ENCODE results near the gene DGKI. TPM values are rescaled to one million over a fixed set of nuclear protein-coding genes. Genes with fewer than 3 reads are reported as not detected.
A peak's percentile ranks its signal among the peaks of the same experiment; 100 is the strongest.
"Not testable (repeated sequence)": the region's sequence is repeated elsewhere in the genome, so short reads cannot be mapped to it uniquely, and the experiment has no call there.

Gene DGKI
- total and polyA plus RNA-seq, 7 donors: under 0.01 to 0.56 (median 0.44) TPM; not detected in 2

DNA sequence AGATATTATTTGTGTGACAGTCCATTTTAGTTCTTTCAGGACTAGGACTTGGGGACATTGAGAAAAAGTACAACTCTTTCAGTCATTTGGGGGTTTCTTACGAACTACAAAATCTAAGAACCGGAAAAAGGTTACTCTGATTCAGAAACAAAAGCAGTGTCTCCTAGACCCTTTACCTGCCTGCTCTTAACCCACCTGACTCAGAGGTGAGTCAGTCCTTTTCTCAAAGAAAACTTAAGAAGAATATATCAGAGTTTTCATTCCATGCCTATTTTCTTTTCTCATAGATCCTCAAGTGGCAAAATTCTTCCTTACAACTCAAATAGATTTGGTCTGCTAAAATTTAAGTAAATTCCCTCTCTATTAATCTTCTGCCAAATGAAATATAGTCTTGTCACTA, 388.4 kb downstream of the DGKI start:
- WGBS, 3 donors: 88 to 93% (median 91%) methylated on average over 2 of the region's 2 CpGs
- DNase-seq (no peak), ATAC-seq (no peak)
- TF ChIP-seq, protein P1, sequence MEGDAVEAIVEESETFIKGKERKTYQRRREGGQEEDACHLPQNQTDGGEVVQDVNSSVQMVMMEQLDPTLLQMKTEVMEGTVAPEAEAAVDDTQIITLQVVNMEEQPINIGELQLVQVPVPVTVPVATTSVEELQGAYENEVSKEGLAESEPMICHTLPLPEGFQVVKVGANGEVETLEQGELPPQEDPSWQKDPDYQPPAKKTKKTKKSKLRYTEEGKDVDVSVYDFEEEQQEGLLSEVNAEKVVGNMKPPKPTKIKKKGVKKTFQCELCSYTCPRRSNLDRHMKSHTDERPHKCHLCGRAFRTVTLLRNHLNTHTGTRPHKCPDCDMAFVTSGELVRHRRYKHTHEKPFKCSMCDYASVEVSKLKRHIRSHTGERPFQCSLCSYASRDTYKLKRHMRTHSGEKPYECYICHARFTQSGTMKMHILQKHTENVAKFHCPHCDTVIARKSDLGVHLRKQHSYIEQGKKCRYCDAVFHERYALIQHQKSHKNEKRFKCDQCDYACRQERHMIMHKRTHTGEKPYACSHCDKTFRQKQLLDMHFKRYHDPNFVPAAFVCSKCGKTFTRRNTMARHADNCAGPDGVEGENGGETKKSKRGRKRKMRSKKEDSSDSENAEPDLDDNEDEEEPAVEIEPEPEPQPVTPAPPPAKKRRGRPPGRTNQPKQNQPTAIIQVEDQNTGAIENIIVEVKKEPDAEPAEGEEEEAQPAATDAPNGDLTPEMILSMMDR (IDR thresholded peaks at IDR 0.05): no peak
- intact Hi-C loops (cut with DNase I): loop anchor here in 1 of 2 donors (10.0 kb wide), 1 partner anchor 284 kb away; no protein-coding TSS in a partner anchor
- Histone ChIP-seq H3K27ac (no peak overlapping the region), H3K27me3 (ENCODE audit: insufficient read depth in 3 of 3, low read length in 2 of 3) (no peaks in the 10 kb centered on the region), H3K9me3 (no peaks in the 10 kb centered on the region), H3K4me3 (no peak overlapping the region), H3K36me3 (ENCODE audit: insufficient read depth in 1 of 2, low read depth in 1 of 2) (no peaks in the 10 kb centered on the region), H3K4me1 (no peaks in the 10 kb centered on the region)

DNA sequence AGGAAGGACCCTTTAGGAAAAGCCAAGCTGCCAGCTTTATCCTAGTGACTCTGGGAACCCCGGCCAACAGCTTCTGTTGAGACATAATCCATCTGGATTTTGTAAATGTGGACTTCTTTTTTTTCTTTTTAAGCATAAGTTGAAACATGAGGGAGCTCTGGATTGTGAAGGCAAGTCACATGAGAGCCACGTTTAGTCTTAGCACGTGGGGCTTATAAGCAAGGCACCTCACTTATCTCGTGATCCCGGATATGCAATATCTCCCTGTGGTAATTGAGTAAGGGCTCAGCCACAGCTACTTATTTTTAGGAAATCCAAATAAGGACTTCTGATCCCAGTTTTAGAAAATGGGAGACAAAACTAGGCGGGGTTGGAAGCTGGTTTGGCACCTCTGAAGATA, 392.0 kb downstream of the DGKI start:
- TF ChIP-seq, protein P1 (IDR thresholded peaks at IDR 0.05): no peak
- no peak overlapping the region for H3K27ac ChIP-seq

DNA sequence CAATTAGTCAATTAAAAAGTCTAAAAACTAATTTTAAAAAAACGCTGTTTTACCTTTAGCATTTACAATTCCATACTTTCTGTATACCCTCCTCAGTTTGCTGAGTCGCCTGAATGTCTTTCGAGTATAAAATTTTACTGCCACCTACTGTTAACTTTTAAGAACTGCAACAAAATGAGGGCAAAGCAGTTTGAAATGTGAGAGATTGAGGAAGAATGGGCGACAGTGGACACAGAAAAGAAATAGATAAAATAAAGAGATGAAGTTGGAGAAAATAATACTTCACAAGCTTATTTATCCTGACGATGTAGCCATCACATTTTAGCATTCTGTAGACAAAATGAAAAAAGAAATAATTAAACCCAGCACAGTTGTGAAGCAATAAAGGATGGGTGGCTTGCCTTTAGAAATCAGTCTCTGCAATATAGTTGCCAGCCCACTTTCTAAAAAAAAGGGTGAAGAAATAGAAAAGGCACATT, 392.5 kb downstream of the DGKI start:
- H3K9me3 ChIP-seq: no peaks in the 10 kb centered on the region
- TF ChIP-seq, protein P1 (IDR thresholded peaks at IDR 0.05): peak; percentile 44
- H3K27me3 ChIP-seq (ENCODE audit: insufficient read depth in 3 of 3, low read length in 2 of 3): no peaks in the 10 kb centered on the region
- no peaks in the 10 kb centered on the region for H3K4me1 ChIP-seq
- H3K4me3 ChIP-seq: no peak overlapping the region
- intact Hi-C loops (cut with DNase I): loop anchor here in 1 of 2 donors (10.0 kb wide), 1 partner anchor 279 kb away; no protein-coding TSS in a partner anchor
- peak in 1 of 4 donors; percentile 54 for ATAC-seq
- no peak overlapping the region for H3K27ac ChIP-seq
- H3K36me3 ChIP-seq (ENCODE audit: insufficient read depth in 1 of 2, low read depth in 1 of 2): no peaks in the 10 kb centered on the region
- no peak for DNase-seq
- 1 to 3% (median 2%) methylated on average over 5 of the region's 5 CpGs for WGBS, 3 donors

More for the DNA sequence above, 392.0 kb downstream of the DGKI start:
- Histone ChIP-seq H3K4me1 (no peaks in the 10 kb centered on the region), H3K27me3 (ENCODE audit: insufficient read depth in 3 of 3, low read length in 2 of 3) (no peaks in the 10 kb centered on the region), H3K36me3 (ENCODE audit: insufficient read depth in 1 of 2, low read depth in 1 of 2) (no peaks in the 10 kb centered on the region), H3K4me3 (no peak overlapping the region), H3K9me3 (no peaks in the 10 kb centered on the region)
- ATAC-seq (peak; percentile 37 to 56 (median 45)), DNase-seq (peak in 1 of 2 donors; percentile 25)
- intact Hi-C loops (cut with DNase I): loop anchor here in 1 of 2 donors (10.0 kb wide), 1 partner anchor 280 kb away; no protein-coding TSS in a partner anchor
- WGBS, 3 donors: 12 to 19% (median 14%) methylated on average over 6 of the region's 6 CpGs

DNA sequence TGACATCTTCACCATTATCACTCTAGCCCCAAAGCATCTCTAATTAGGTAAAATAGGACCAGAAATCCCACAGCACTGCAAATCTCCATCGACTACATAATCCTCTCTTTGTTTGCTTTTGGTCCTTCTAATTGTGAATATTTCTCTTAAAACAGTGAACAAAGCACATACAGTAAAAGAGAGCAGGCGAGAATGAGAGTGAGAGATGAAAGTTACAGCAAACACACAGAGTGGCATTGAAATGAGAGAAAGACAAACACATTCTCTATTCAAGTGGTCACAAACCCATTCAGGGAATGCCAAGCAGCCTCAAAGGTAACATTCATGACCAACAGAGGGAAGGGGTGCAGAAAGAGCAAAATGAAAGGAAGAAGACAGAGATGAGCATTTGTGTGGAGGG, 393.4 kb downstream of the DGKI start:
- H3K9me3 ChIP-seq: no peaks in the 10 kb centered on the region
- no peak overlapping the region for H3K4me3 ChIP-seq
- no peaks in the 10 kb centered on the region for H3K27me3 ChIP-seq (ENCODE audit: insufficient read depth in 3 of 3, low read length in 2 of 3)
- ATAC-seq: no peak
- WGBS, 3 donors: 57 to 67% (median 59%) methylated on average over 2 of the region's 2 CpGs
- H3K4me1 ChIP-seq: no peaks in the 10 kb centered on the region
- TF ChIP-seq, protein P1 (IDR thresholded peaks at IDR 0.05): no peak
- no peak overlapping the region for H3K27ac ChIP-seq
- DNase-seq: no peak
- intact Hi-C loops (cut with DNase I): loop anchor here in 1 of 2 donors (10.0 kb wide), 1 partner anchor 279 kb away; no protein-coding TSS in a partner anchor
- H3K36me3 ChIP-seq (ENCODE audit: insufficient read depth in 1 of 2, low read depth in 1 of 2): no peaks in the 10 kb centered on the region

DNA sequence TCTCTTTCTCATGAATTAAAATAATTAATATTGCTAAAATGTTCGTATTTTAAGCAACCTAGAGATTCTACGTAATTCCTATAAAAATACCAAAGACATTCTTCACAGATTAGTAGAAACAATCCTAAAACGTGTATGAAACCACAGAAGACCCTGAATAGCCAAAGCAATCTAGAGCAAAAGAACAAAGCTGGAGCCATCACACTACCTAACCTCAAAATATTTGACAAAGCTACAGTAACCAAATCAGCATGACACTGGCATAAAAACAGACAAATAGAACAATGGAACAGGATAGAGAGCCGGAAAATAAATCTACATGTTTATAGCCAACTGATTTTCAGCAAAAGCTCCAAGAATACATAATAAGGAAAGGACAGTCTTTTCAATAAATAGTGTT, 397.8 kb downstream of the DGKI start:
- WGBS, 3 donors: 55 to 72% (median 68%) methylated on average over 4 of the region's 4 CpGs
- intact Hi-C loops (cut with DNase I): no loop called here
- Histone ChIP-seq H3K27me3 (ENCODE audit: insufficient read depth in 3 of 3, low read length in 2 of 3) (no peaks in the 10 kb centered on the region), H3K9me3 (no peaks in the 10 kb centered on the region), H3K4me1 (no peaks in the 10 kb centered on the region), H3K27ac (no peak overlapping the region), H3K4me3 (no peak overlapping the region), H3K36me3 (ENCODE audit: insufficient read depth in 1 of 2, low read depth in 1 of 2) (no peaks in the 10 kb centered on the region)
- ATAC-seq: no peak
- TF ChIP-seq, protein P1 (IDR thresholded peaks at IDR 0.05): no peak
- DNase-seq: no peak

DNA sequence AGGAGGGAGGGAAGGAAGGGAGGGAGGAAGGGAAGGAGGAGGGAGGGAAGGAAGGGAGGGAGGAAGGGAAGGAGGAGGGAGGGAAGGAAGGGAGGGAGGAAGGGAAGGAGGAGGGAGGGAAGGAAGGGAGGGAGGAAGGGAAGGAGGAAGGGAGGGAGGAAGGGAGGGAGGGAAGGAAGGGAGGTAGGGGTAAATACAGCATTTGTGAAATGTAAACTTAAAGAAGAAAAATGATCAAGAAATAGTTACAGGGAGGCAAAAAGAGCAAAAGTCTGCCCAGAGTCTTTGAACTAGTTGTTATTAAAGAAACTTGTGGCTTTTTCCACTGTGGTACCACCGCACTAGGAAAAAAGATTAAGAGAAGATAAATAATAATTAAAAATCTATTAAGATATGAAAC, 398.2 kb downstream of the DGKI start:
- ATAC-seq; H3K36me3 ChIP-seq (ENCODE audit: insufficient read depth in 1 of 2, low read depth in 1 of 2); H3K27me3 ChIP-seq (ENCODE audit: insufficient read depth in 3 of 3, low read length in 2 of 3); DNase-seq; H3K27ac ChIP-seq; H3K4me1 ChIP-seq; H3K4me3 ChIP-seq; H3K9me3 ChIP-seq; intact Hi-C loops (cut with DNase I): not testable (repeated sequence)
- 95 to 100% (median 97%) methylated on average over 1 of the region's 1 CpG for WGBS, 3 donors
